Stimulated activated naive B cell treated with anti-CD40 and anti-IgM and Interleukin-4, amounts not matched to agents 10 μg/mL and 1 μg/mL and 100 μg/mL, for 72 hours (primary cell): ENCODE measurements around the gene SUPT3H.

Experiments
- ATAC-seq, 2 donors: fragments of 150-1000 bp; cut with Tn5 transposase; replicated peaks; 2 replicates each; pipeline ENCODE4 v1.10.0; 2021; ENCODE audit warnings: moderate library complexity in 1 of 2
- DNase-seq: peaks from one replicate; pipeline ENCODE4 v3.0.0; 2021
- H3K27ac Mint-ChIP-seq: one replicate; pipeline ENCODE4 v1.8.0; 2022; ENCODE audit warnings: mild to moderate bottlenecking, mixed read lengths
- H3K27me3 Mint-ChIP-seq, 2 donors: one replicate each; pipeline ENCODE4 v1.8.0; 2022; ENCODE audit warnings: mixed read lengths in 2 of 2
- H3K36me3 Mint-ChIP-seq, 2 donors: one replicate each; pipeline ENCODE4 v1.8.0; 2022; ENCODE audit warnings: mixed read lengths in 2 of 2, mild to moderate bottlenecking in 1 of 2
- H3K4me1 Mint-ChIP-seq, 2 donors: one replicate each; pipeline ENCODE4 v1.8.0; 2022; ENCODE audit warnings: mixed read lengths in 2 of 2, mild to moderate bottlenecking in 1 of 2
- H3K4me3 Mint-ChIP-seq, 2 donors: one replicate each; pipeline ENCODE4 v1.8.0; 2022; ENCODE audit warnings: mild to moderate bottlenecking in 2 of 2, mixed read lengths in 2 of 2, moderate library complexity in 1 of 2
- H3K9me3 Mint-ChIP-seq, 2 donors: one replicate each; pipeline ENCODE4 v1.8.0; 2022; ENCODE audit warnings: mixed read lengths in 2 of 2, mild to moderate bottlenecking in 1 of 2

SUPT3H gene

GRCh38 chr6:45375449-45375848 lies 2.3 kb downstream of the SUPT3H start:
- Mint-ChIP-seq H3K9me3 (no peaks in the 10 kb centered on the region), H3K36me3 (peaks cover 2 to 4% of the 10 kb centered on the region in 2 donors), H3K4me1 (peaks cover 12 to 20% of the 10 kb centered on the region in 2 donors), H3K4me3 (no peak overlapping the region), H3K27me3 (no peaks in the 10 kb centered on the region), H3K27ac (no peak overlapping the region)
- DNase-seq, result no peak
- no peak for ATAC-seq

- H3K27ac Mint-ChIP-seq, result no peak overlapping the region
- peaks cover 9 to 14% of the 10 kb centered on the region in 2 donors for H3K4me1 Mint-ChIP-seq
- H3K27me3 Mint-ChIP-seq, result no peaks in the 10 kb centered on the region
- no peak for ATAC-seq
- H3K9me3 Mint-ChIP-seq, result no peaks in the 10 kb centered on the region
- no peak overlapping the region for H3K4me3 Mint-ChIP-seq
- DNase-seq, result no peak
- no peaks in the 10 kb centered on the region for H3K36me3 Mint-ChIP-seq
Observed at GRCh38 chr6:45371924-45372573, 5.7 kb downstream of the SUPT3H start.

GRCh38 chr6:45369870-45370269 lies 7.9 kb downstream of the SUPT3H start:
- ATAC-seq, result no peak
- Mint-ChIP-seq H3K27ac (no peak overlapping the region), H3K4me1 (peaks cover 4 to 7% of the 10 kb centered on the region in 2 donors), H3K27me3 (no peaks in the 10 kb centered on the region), H3K9me3 (no peaks in the 10 kb centered on the region), H3K4me3 (no peak overlapping the region), H3K36me3 (no peaks in the 10 kb centered on the region)
- no peak for DNase-seq

- H3K4me3 Mint-ChIP-seq, result no peak overlapping the region
Observed at GRCh38 chr6:45367999-45368398, 9.7 kb downstream of the SUPT3H start.

GRCh38 chr6:45366534-45366933 lies 11.2 kb downstream of the SUPT3H start:
- Mint-ChIP-seq H3K27ac (no peak overlapping the region), H3K36me3 (peaks cover 0 to 7% of the 10 kb centered on the region in 2 donors), H3K27me3 (no peaks in the 10 kb centered on the region), H3K4me1 (peaks cover 4 to 7% of the 10 kb centered on the region in 2 donors), H3K9me3 (no peaks in the 10 kb centered on the region), H3K4me3 (no peak overlapping the region)
- no peak for ATAC-seq
- DNase-seq, result no peak

More at GRCh38 chr6:45367999-45368398, 9.7 kb downstream of the SUPT3H start:
- no peaks in the 10 kb centered on the region for H3K27me3 Mint-ChIP-seq
- no peak for ATAC-seq
- no peaks in the 10 kb centered on the region for H3K36me3 Mint-ChIP-seq
- no peak overlapping the region for H3K27ac Mint-ChIP-seq
- H3K9me3 Mint-ChIP-seq, result no peaks in the 10 kb centered on the region
- H3K4me1 Mint-ChIP-seq, result peaks cover 4 to 7% of the 10 kb centered on the region in 2 donors
- no peak for DNase-seq

GRCh38 chr6:45365036-45365435 lies 12.7 kb downstream of the SUPT3H start:
- peaks cover 4 to 7% of the 10 kb centered on the region in 2 donors for H3K4me1 Mint-ChIP-seq
- no peak for DNase-seq
- no peak for ATAC-seq
- H3K4me3 Mint-ChIP-seq, result no peak overlapping the region
- H3K27ac Mint-ChIP-seq, result no peak overlapping the region
- no peaks in the 10 kb centered on the region for H3K9me3 Mint-ChIP-seq
- no peaks in the 10 kb centered on the region for H3K27me3 Mint-ChIP-seq
- peaks cover 0 to 7% of the 10 kb centered on the region in 2 donors for H3K36me3 Mint-ChIP-seq

GRCh38 chr6:45364466-45364865 lies 13.3 kb downstream of the SUPT3H start:
- DNase-seq (no peak), ATAC-seq (no peak)
- Mint-ChIP-seq H3K9me3 (no peaks in the 10 kb centered on the region), H3K4me1 (peaks cover 2 to 6% of the 10 kb centered on the region in 2 donors), H3K4me3 (no peak overlapping the region), H3K27ac (no peak overlapping the region), H3K36me3 (peaks cover 0 to 7% of the 10 kb centered on the region in 2 donors), H3K27me3 (no peaks in the 10 kb centered on the region)

- Mint-ChIP-seq H3K36me3 (peaks cover 7 to 9% of the 10 kb centered on the region in 2 donors), H3K9me3 (no peaks in the 10 kb centered on the region), H3K27ac (no peak overlapping the region), H3K4me3 (no peak overlapping the region), H3K27me3 (no peaks in the 10 kb centered on the region), H3K4me1 (peaks cover 0 to 2% of the 10 kb centered on the region in 2 donors)
- ATAC-seq, result no peak
- no peak for DNase-seq
Observed at GRCh38 chr6:45353654-45354053, 24.1 kb downstream of the SUPT3H start.

GRCh38 chr6:45351667-45352066 lies 26.1 kb downstream of the SUPT3H start:
- Mint-ChIP-seq H3K4me3 (no peak overlapping the region), H3K9me3 (no peaks in the 10 kb centered on the region), H3K27me3 (no peaks in the 10 kb centered on the region), H3K27ac (no peak overlapping the region), H3K36me3 (peaks cover 7 to 9% of the 10 kb centered on the region in 2 donors), H3K4me1 (peaks cover 0 to 2% of the 10 kb centered on the region in 2 donors)
- no peak for DNase-seq
- no peak for ATAC-seq

- H3K4me3 Mint-ChIP-seq, result no peak overlapping the region
- no peaks in the 10 kb centered on the region for H3K9me3 Mint-ChIP-seq
- H3K27ac Mint-ChIP-seq, result no peak overlapping the region
- H3K36me3 Mint-ChIP-seq, result peaks cover 7 to 9% of the 10 kb centered on the region in 2 donors
- H3K4me1 Mint-ChIP-seq, result peaks cover 0 to 2% of the 10 kb centered on the region in 2 donors
- DNase-seq (no peak), ATAC-seq (no peak)
- H3K27me3 Mint-ChIP-seq, result no peaks in the 10 kb centered on the region
Observed at GRCh38 chr6:45351076-45351475, 26.7 kb downstream of the SUPT3H start.

- H3K27ac Mint-ChIP-seq, result no peak overlapping the region
- H3K36me3 Mint-ChIP-seq, result peaks cover 7 to 9% of the 10 kb centered on the region in 2 donors
- H3K9me3 Mint-ChIP-seq, result no peaks in the 10 kb centered on the region
- H3K4me1 Mint-ChIP-seq, result peaks cover 0 to 2% of the 10 kb centered on the region in 2 donors
- DNase-seq, result no peak
- H3K27me3 Mint-ChIP-seq, result no peaks in the 10 kb centered on the region
- ATAC-seq, result no peak
- H3K4me3 Mint-ChIP-seq, result no peak overlapping the region
Observed at GRCh38 chr6:45350186-45350710, 27.5 kb downstream of the SUPT3H start.

- DNase-seq, result no peak
- no peaks in the 10 kb centered on the region for H3K9me3 Mint-ChIP-seq
- H3K27me3 Mint-ChIP-seq, result no peaks in the 10 kb centered on the region
- peaks cover 6 to 8% of the 10 kb centered on the region in 2 donors for H3K36me3 Mint-ChIP-seq
- no peak for ATAC-seq
- no peak overlapping the region for H3K27ac Mint-ChIP-seq
- no peak overlapping the region for H3K4me3 Mint-ChIP-seq
- H3K4me1 Mint-ChIP-seq, result no peaks in the 10 kb centered on the region
Observed at GRCh38 chr6:45344900-45345299, 32.8 kb downstream of the SUPT3H start.

GRCh38 chr6:45328523-45328922 lies 49.2 kb downstream of the SUPT3H start:
- Mint-ChIP-seq H3K9me3 (no peaks in the 10 kb centered on the region), H3K36me3 (no peaks in the 10 kb centered on the region), H3K4me3 (no peak overlapping the region), H3K4me1 (peaks cover 0 to 16% of the 10 kb centered on the region in 2 donors), H3K27me3 (no peaks in the 10 kb centered on the region), H3K27ac (no peak overlapping the region)
- DNase-seq (no peak), ATAC-seq (no peak)

GRCh38 chr6:45327956-45328522 lies 49.7 kb downstream of the SUPT3H start, which contains the start of gene RUNX2:
TSS of gene RUNX2 (plus strand) at chr6:45328330. CDS start at chr6:45328727, 397 bp downstream.
- H3K36me3 Mint-ChIP-seq, result no peaks in the 10 kb centered on the region
- H3K27me3 Mint-ChIP-seq, result no peaks in the 10 kb centered on the region
- H3K27ac Mint-ChIP-seq, result no peak within 1 kb of the TSS
- H3K4me1 Mint-ChIP-seq, result peaks cover 0 to 21% of the 10 kb centered on the region in 2 donors
- ATAC-seq, result no peak
- no peaks in the 10 kb centered on the region for H3K9me3 Mint-ChIP-seq
- H3K4me3 Mint-ChIP-seq, result no peak within 1 kb of the TSS
- DNase-seq, result no peak
